ENCODE data around the gene SLC43A3.

The SLC43A3 gene

DNA sequence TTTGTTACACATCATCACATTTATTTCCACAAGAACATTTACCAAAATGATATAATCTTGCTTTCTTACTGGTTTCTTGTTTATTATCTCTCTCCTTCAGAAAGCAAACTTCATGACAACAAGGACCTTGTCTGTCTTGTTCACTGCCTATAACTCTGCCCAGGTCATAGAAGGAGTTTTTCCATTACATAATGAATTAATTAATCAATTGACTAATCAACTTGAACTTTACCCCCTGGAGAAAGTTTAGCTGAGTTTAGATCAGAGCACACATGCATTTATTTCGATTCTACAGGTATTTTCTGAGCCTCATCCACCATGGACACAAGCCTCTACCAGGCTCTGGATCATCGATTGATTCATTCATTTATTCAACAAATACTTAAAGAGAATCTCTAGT lies 30.2 kb downstream of the SLC43A3 start:
- TF ChIP-seq ZNF274 (IDR thresholded peaks at IDR 0.05; ENCODE audit: low read depth, low read length), result no peak
- H3K4me3 ChIP-seq (ENCODE audit: low read length), result no peak overlapping the region

- TF ChIP-seq ZNF274 (IDR thresholded peaks at IDR 0.05; ENCODE audit: low read depth, low read length), result no peak
- H3K4me3 ChIP-seq (ENCODE audit: low read length), result no peak overlapping the region
Observed at GRCh38 chr11:57395905-57396623, 30.9 kb downstream of the SLC43A3 start.

DNA sequence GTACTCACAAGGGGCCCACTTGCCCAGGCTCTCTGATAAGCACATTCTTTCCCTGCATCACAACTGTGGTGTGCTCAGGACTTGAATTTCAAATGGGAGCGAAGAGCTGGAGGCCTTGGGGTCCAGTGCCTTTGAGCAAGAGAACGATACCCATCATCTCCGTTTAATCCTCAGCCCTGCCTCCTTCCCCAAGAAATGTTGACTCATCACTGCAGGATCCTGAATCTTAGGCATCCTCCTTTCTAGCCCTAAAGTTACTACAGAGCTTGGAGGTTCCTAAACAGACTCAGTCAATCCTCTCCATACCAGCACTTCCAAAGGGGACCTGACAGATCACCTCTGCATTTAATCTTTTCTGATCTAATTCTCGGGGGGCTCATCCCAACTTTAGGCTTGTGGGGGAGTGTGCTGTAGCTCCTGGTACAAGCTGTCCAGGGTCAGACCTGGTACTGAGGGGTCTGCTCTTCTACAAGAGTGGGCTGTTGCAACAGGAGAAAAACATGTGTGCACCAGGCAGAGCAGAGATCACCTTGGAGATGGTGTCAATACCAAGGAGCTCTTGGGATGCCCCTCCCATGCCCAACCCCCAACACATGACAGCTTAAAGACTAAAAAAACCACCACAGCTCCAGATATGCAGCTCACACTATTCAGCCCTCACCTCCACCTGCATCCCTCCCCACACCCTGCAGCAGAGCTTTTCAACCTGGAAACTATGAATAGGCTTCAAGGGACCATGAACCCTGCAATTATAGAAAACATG lies 32.5 kb downstream of the SLC43A3 start:
- H3K4me3 ChIP-seq (ENCODE audit: low read length), result no peak overlapping the region
- TF ChIP-seq ZNF274 (IDR thresholded peaks at IDR 0.05; ENCODE audit: low read depth, low read length), result no peak

DNA sequence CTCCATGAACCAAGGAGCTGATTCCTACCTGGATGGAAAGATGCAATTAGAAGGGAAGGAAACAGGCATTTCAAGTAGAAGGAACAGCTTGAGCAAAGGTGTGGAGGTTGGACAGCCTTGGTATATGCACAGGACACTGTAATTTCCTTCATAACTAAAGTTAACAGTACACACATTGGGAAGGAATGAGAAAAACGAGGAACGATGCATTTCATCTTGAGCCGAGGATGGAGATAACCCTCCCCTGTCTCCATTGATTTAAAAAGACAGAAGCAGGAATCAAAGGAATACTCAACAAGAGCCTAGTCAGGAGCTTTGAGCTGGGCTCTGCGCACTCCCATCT lies 34.2 kb downstream of the SLC43A3 start:
- H3K4me3 ChIP-seq (ENCODE audit: low read length), result no peak overlapping the region
- TF ChIP-seq ZNF274 (IDR thresholded peaks at IDR 0.05; ENCODE audit: low read depth, low read length), result no peak

- H3K4me3 ChIP-seq (ENCODE audit: low read length), result no peak overlapping the region
- TF ChIP-seq ZNF274 (IDR thresholded peaks at IDR 0.05; ENCODE audit: low read depth, low read length), result no peak
Observed at GRCh38 chr11:57392066-57392762, 34.7 kb downstream of the SLC43A3 start.

GRCh38 chr11:57391539-57391938 lies 35.4 kb downstream of the SLC43A3 start:
- TF ChIP-seq ZNF274 (IDR thresholded peaks at IDR 0.05; ENCODE audit: low read depth, low read length), result no peak
- no peak overlapping the region for H3K4me3 ChIP-seq (ENCODE audit: low read length)

DNA sequence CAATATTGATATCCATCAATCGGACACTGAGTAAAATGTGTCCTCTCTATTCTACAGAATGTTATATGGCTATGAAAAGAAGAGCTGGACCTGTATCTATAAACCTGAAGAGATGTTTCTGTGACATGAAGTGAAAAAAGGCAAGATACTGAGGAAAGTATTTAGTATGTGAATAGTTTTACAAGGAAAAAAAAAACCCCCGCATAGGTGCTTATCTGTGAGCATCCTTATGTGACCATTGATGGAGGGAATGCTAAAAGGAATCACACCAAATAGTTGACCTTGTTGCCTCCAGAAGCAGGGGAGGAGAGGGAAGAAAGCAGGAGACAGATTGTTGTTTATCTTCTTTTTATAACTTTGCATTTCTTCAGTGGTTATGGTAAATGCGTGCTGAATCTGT lies 35.8 kb downstream of the SLC43A3 start:
- TF ChIP-seq ZNF274 (IDR thresholded peaks at IDR 0.05; ENCODE audit: low read depth, low read length), result no peak

GRCh38 chr11:57390535-57390934 lies 36.4 kb downstream of the SLC43A3 start, which contains the start of gene PRG2:
TSS of gene PRG2 (minus strand) at chr11:57390650. CDS start at chr11:57389944, 706 bp downstream.
- no peak for TF ChIP-seq ZNF274 (IDR thresholded peaks at IDR 0.05; ENCODE audit: low read depth, low read length)
- no peak within 1 kb of the TSS for H3K4me3 ChIP-seq (ENCODE audit: low read length)

More for the DNA sequence above, 35.8 kb downstream of the SLC43A3 start:
- H3K4me3 ChIP-seq (ENCODE audit: low read length), result no peak overlapping the region

DNA sequence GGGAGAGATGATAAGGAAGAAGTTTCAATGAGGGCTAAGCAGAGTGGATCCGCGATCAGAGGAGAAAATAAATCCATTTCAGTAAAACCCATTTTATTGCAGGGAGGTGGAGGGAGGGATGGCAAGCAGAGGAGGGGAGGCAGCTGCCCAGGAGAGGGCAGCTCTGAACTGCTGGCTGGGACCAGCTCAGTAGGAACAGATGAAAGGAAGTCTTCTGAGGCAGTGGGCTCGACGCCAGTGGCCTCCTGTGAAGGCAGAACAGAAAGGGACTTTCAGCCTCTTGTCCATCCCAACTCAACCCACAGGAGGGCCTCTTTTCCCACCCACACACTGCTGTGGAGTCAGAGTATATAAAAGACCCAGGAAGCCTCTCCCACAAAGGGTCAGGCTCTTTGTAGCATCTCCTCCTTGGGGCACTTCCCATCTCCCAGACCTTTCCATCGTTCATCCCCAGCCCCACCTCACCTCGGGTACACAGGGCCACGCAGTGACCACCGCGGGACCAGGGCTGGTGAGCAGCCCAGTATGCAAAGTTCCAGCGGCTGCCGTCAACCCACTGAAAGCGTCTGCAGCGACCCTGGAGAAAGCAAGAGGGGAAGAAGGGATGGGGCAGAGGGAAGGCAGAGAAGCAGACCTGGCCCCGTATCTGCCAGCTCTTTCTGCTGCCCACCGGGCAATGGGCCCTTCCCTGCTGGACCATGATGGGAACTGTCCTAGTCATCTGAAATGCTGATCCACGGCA lies 39.5 kb downstream of the SLC43A3 start:
- TF ChIP-seq ZNF274 (IDR thresholded peaks at IDR 0.05; ENCODE audit: low read depth, low read length), result no peak
- H3K4me3 ChIP-seq (ENCODE audit: low read length), result no peak overlapping the region

- TF ChIP-seq ZNF274 (IDR thresholded peaks at IDR 0.05; ENCODE audit: low read depth, low read length), result no peak
- H3K4me3 ChIP-seq (ENCODE audit: low read length), result no peak overlapping the region
Observed at GRCh38 chr11:57386178-57386940, 40.6 kb downstream of the SLC43A3 start.

GRCh38 chr11:57380975-57381374 lies 45.9 kb downstream of the SLC43A3 start, which contains the start of gene PRG3:
TSS of gene PRG3 (minus strand) at chr11:57381150. CDS start at chr11:57380708, 442 bp downstream.
- H3K4me3 ChIP-seq (ENCODE audit: low read length), result no peak within 1 kb of the TSS
- no peak for TF ChIP-seq ZNF274 (IDR thresholded peaks at IDR 0.05; ENCODE audit: low read depth, low read length)

- no peak overlapping the region for H3K4me3 ChIP-seq (ENCODE audit: low read length)
- TF ChIP-seq ZNF274 (IDR thresholded peaks at IDR 0.05; ENCODE audit: low read depth, low read length), result no peak
Observed at GRCh38 chr11:57379732-57380131, 47.2 kb downstream of the SLC43A3 start.

GRCh38 chr11:57378186-57378585 lies 48.7 kb downstream of the SLC43A3 start:
- TF ChIP-seq ZNF274 (IDR thresholded peaks at IDR 0.05; ENCODE audit: low read depth, low read length), result no peak
- H3K4me3 ChIP-seq (ENCODE audit: low read length), result no peak overlapping the region

Data from GM08714 (cell line).